Transverse colon (tissue), 4 donors: ENCODE measurements around the gene HGFAC. TPM values are rescaled to one million over a fixed set of nuclear protein-coding genes. Genes with fewer than 3 reads are reported as not detected.

Experiments
- DNase-seq: peaks from one replicate; pipeline ENCODE4 v3.0.0-alpha.2; 2019
- H3K27ac ChIP-seq, 4 donors: fragments of 200-600 bp; sonication (generic); 2 replicates each; pipeline ENCODE4 v1.5.1; 2016 to 2018; ENCODE audit warnings: inconsistent platforms in 4 of 4
- H3K27me3 ChIP-seq: fragments of 200-600 bp; sonication (generic); 2 replicates; pipeline ENCODE4 v1.5.1; 2017; ENCODE audit warnings: inconsistent platforms
- H3K36me3 ChIP-seq, 4 donors: fragments of 200-600 bp; sonication (generic); 2 replicates each; pipeline ENCODE4 v1.5.1; 2017 to 2019; ENCODE audit warnings: inconsistent platforms in 4 of 4
- H3K4me1 ChIP-seq, 4 donors: fragments of 200-600 bp; sonication (generic); 2 replicates each; pipeline ENCODE4 v1.5.1; 2017 to 2020; ENCODE audit warnings: inconsistent platforms in 4 of 4
- H3K4me3 ChIP-seq, 4 donors: fragments of 200-600 bp; sonication (generic); 1 replicate in 1 of 4; 2 replicates in 3 of 4; pipeline versions ENCODE4 v1.5.1 to v1.6.1; 2017 to 2019; ENCODE audit warnings: inconsistent platforms in 4 of 4
- H3K9me3 ChIP-seq, 2 donors: fragments of 200-600 bp; sonication (generic); 2 replicates each; pipeline ENCODE4 v1.5.1; 2017 to 2019; ENCODE audit warnings: inconsistent platforms in 2 of 2
- CTCF ChIP-seq, 5 experiments: fragments of 200-600 bp in 3 of 5; fragments of 450-650 bp in 2 of 5; sonication (generic) in 3 of 5; IDR thresholded peaks; 1 replicate in 2 of 5; 2 replicates in 3 of 5; pipeline ENCODE4 v1.5.1; 2016 to 2017; ENCODE audit warnings: antibody characterized with exemption in 5 of 5, inconsistent platforms in 3 of 5, mild to moderate bottlenecking in 2 of 5, moderate library complexity in 1 of 5
- EP300 ChIP-seq: sonication (generic); formaldehyde crosslinking; IDR thresholded peaks from one replicate; pipeline ENCODE4 v1.6.1; 2017; ENCODE audit warnings: antibody characterized with exemption, low read depth
- POLR2A ChIP-seq: fragments of 450-650 bp; IDR thresholded peaks from one replicate; pipeline ENCODE4 v1.6.1; 2016; ENCODE audit warnings: antibody characterized with exemption, mild to moderate bottlenecking, moderate library complexity
- POLR2AphosphoS5 ChIP-seq, 3 donors: sonication (generic); formaldehyde crosslinking; IDR thresholded peaks; one replicate each; pipeline ENCODE4 v1.6.1; 2016; ENCODE audit warnings: antibody characterized with exemption in 3 of 3
- WGBS, 2 donors: methylation state at CpG; one replicate each; pipeline ENCODE4 v1.1.5; 2018; ENCODE audit warnings: low coverage in 1 of 2; 5-methylcytosine and 5-hydroxymethylcytosine counted together
- in situ Hi-C, 4 donors: fragments of 200-750 bp; cut with MboI; loops; one replicate each; pipeline versions ENCODE4 v1.15.0 to v1.15.1; 2017; ENCODE audit warnings: low sequenced_read_pairs in 3 of 4, low pct_ligation_motif_present in 1 of 4, low pct_unique_long_range_greater_than_20kb in 1 of 4
- intact Hi-C: fragments of 100-400 bp; cut with DNase I; formaldehyde crosslinking; loops from one replicate; pipeline ENCODE4 v1.15.1; 2023; ENCODE audit warnings: low total_unique reads
- total RNA-seq, 4 donors: library from RNA; depleted of rRNA; stranded (reverse); fragments of >200 nt; gene quantifications; one replicate each; pipeline ENCODE4 v1.1.0, GENCODE V29; 2016

The HGFAC gene
- total RNA-seq, 4 donors from 2014 or later: not detected

- Histone ChIP-seq H3K27me3 (peaks cover 45% of the 10 kb centered on the region), H3K4me3 (no peak overlapping the region), H3K9me3 (no peaks in the 10 kb centered on the region), H3K27ac (no peak overlapping the region), H3K4me1 (peaks cover 6 to 22% (median 13%) of the 10 kb centered on the region in 4 donors), H3K36me3 (no peaks in the 10 kb centered on the region)
- DNase-seq: no peak
- TF ChIP-seq EP300 (no peak), POLR2A (no peak), CTCF (IDR thresholded peaks at IDR 0.05) (no peak), POLR2AphosphoS5 (IDR thresholded peaks at IDR 0.05) (no peak)
- intact Hi-C loops (no loop called here), in situ Hi-C loops (no loop called here)
- 84% methylated on average over 15 of the region's 15 CpGs; no CpG with 5 or more reads in 1 of the 2 donors for whole genome bisulfite sequencing, 2 donors
Measured at GRCh38 chr4:3464349-3464905, 22.7 kb downstream of the HGFAC start.

DNA sequence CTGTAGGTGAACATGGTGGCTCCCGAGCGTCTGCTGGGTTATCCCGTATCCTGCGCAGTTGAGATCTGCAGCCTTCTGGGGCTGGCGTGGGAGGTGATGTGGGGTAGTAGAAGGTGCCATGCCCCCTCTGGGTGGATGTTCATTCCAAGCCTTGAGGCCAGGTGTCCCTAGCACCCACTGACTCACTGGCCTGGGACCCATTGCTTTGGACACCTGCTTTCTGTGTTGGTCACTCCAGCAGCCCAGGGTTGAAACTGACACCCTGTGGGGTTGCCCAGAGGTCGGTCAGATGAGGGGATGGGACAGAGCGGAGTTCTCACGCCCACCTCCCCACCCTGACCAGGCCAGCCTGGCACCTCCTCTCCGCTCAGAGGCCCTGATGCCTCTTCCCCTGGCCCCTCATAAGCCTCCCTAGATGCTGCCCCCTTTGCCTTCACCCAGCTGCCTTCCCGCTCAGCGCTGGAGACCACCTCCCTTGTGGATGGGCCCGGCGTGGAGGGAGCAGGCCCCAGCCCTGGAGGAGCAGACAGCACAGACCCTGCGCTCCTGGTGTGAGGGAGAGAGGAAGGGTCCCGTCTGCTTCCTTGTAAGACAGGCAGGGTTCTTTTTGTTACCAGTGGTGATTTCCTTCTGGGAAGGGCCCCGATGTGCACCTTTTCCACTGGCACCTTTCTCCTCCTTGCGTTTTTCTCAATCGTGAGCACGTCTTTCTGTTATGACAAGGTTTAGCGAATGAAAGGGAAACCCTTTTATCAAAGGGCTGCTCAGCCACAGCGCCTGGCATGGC lies 23.3 kb downstream of the HGFAC start:
- WGBS, 2 donors: 89 to 97% methylated on average over 6 to 21 of the region's 21 CpGs
- Histone ChIP-seq H3K27me3 (peaks cover 51% of the 10 kb centered on the region), H3K4me1 (peaks cover 6 to 22% (median 13%) of the 10 kb centered on the region in 4 donors), H3K9me3 (no peaks in the 10 kb centered on the region), H3K4me3 (no peak overlapping the region), H3K36me3 (no peaks in the 10 kb centered on the region), H3K27ac (no peak overlapping the region)
- no peak for TF ChIP-seq POLR2AphosphoS5 (IDR thresholded peaks at IDR 0.05)
- no peak for TF ChIP-seq POLR2A
- intact Hi-C loops: no loop called here
- in situ Hi-C loops: no loop called here
- no peak for DNase-seq

DNA sequence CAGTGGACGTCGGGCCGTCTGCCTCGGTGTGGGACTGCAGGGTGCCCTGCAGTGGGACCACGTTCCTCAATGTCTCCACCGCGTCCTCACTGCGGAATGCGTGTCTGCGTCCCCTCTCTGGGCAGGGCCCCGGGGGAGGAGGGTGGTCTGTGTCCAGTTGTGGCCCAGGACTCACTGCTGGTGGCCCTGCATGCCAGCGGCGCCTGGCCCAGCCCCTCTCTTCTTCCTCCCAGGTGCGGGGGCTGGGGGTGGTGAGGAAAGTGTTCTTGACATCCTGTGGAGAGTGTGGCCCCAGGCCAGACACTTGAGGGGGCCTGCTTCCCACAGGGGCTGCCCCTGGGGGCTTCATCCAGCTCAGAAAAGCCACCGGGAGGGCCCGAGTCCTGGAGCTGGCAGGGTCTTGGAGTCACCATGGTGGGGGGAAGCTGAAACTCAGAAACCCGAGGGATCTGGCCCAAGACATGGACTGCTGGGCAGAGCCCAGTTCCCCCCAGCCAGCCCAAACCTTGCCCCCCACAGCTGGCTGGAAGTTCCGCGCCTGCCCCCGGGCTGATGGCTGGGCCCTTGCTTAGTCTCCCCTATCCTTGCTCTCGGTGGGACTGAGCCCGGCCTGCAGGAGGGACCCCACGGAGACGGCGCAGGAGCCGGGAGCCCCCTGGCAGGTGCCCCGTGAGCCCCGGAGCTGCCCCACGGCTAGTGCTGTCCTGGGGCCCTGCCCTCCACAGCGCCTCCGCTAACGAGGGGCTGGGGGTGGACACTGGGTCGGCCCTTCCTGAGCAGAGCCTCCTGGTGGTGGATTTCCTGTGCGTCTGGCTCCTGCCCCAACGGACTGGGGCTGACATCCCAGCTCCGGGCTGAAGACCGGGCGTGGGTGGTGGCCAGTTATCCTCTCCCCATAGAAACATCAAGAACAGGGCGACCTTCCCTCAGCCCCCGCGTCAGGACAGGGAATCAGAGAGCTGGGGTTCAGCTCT lies 24.2 kb downstream of the HGFAC start:
- in situ Hi-C loops (no loop called here), intact Hi-C loops (no loop called here)
- TF ChIP-seq POLR2A (no peak), EP300 (no peak), CTCF (IDR thresholded peaks at IDR 0.05) (no peak), POLR2AphosphoS5 (IDR thresholded peaks at IDR 0.05) (no peak)
- no peak for DNase-seq
- Histone ChIP-seq H3K36me3 (no peaks in the 10 kb centered on the region), H3K27me3 (peaks cover 60% of the 10 kb centered on the region), H3K9me3 (no peaks in the 10 kb centered on the region), H3K27ac (no peak overlapping the region), H3K4me3 (no peak overlapping the region), H3K4me1 (peaks cover 6 to 21% (median 13%) of the 10 kb centered on the region in 4 donors)
- WGBS, 2 donors: 86% methylated on average over 28 of the region's 41 CpGs; no CpG with 5 or more reads in 1 of the 2 donors

- Histone ChIP-seq H3K4me1 (peaks cover 6 to 14% (median 11%) of the 10 kb centered on the region in 4 donors), H3K36me3 (no peaks in the 10 kb centered on the region), H3K27ac (no peak overlapping the region), H3K4me3 (no peak overlapping the region), H3K9me3 (no peaks in the 10 kb centered on the region), H3K27me3 (peaks cover 61% of the 10 kb centered on the region)
- WGBS, 2 donors: 85 to 96% methylated on average over 4 to 32 of the region's 40 CpGs
- no peak for DNase-seq
- intact Hi-C loops (no loop called here), in situ Hi-C loops (no loop called here)
- no peak for TF ChIP-seq POLR2A
- no peak for TF ChIP-seq CTCF (IDR thresholded peaks at IDR 0.05)
Measured at GRCh38 chr4:3466691-3467600, 25.2 kb downstream of the HGFAC start.
